ENCODE data around the gene HSDL1. TPM values are rescaled to one million over a fixed set of nuclear protein-coding genes. Genes with fewer than 3 reads are reported as not detected.

The HSDL1 gene
- polyA plus RNA-seq, 2 of the 4 experiments (the other 2 are of a cell fraction) = 17.9 to 24.9 TPM

GRCh38 chr16:84093879-84094270 lies 51.1 kb downstream of the HSDL1 start:
- TF ChIP-seq CHD2 (IDR thresholded peaks at IDR 0.05; ENCODE audit: low read length, partially characterized antibody) = no peak
- no peak for TF ChIP-seq ZSCAN20 (CRISPR knock-in tag; IDR thresholded peaks at IDR 0.05)
- no peak for TF ChIP-seq RFX5 (IDR thresholded peaks at IDR 0.05)
- TF ChIP-seq NPAS2 (CRISPR knock-in tag; IDR thresholded peaks at IDR 0.05; ENCODE audit: borderline replicate concordance) = no peak
- no peak for TF ChIP-seq MAZ (IDR thresholded peaks at IDR 0.05; ENCODE audit: borderline replicate concordance, low read depth, low read length)
- TF ChIP-seq, protein P1, sequence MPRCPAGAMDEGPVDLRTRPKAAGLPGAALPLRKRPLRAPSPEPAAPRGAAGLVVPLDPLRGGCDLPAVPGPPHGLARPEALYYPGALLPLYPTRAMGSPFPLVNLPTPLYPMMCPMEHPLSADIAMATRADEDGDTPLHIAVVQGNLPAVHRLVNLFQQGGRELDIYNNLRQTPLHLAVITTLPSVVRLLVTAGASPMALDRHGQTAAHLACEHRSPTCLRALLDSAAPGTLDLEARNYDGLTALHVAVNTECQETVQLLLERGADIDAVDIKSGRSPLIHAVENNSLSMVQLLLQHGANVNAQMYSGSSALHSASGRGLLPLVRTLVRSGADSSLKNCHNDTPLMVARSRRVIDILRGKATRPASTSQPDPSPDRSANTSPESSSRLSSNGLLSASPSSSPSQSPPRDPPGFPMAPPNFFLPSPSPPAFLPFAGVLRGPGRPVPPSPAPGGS (IDR thresholded peaks at IDR 0.05) = no peak
- TF ChIP-seq RARB (CRISPR knock-in tag; IDR thresholded peaks at IDR 0.05) = no peak
- TF ChIP-seq HOXB13 (CRISPR knock-in tag; IDR thresholded peaks at IDR 0.05; ENCODE audit: low read depth) = no peak
- TF ChIP-seq MAFK (IDR thresholded peaks at IDR 0.05; ENCODE audit: partially characterized antibody) = no peak
- TF ChIP-seq SREBF2 (IDR thresholded peaks at IDR 0.05) = no peak
- TF ChIP-seq, protein P2, sequence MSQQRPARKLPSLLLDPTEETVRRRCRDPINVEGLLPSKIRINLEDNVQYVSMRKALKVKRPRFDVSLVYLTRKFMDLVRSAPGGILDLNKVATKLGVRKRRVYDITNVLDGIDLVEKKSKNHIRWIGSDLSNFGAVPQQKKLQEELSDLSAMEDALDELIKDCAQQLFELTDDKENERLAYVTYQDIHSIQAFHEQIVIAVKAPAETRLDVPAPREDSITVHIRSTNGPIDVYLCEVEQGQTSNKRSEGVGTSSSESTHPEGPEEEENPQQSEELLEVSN (IDR thresholded peaks at IDR 0.05; ENCODE audit: borderline replicate concordance, low read depth) = no peak
- no peak for TF ChIP-seq RAD21 (conservative IDR thresholded peaks at IDR 0.05 in 1 of 2, IDR thresholded peaks at IDR 0.05 in 1 of 2)
- TF ChIP-seq ZC3H11A (IDR thresholded peaks at IDR 0.05) = no peak
- TF ChIP-seq EHF (CRISPR knock-in tag; IDR thresholded peaks at IDR 0.05) = no peak
- TF ChIP-seq RCOR1 (IDR thresholded peaks at IDR 0.05; ENCODE audit: low read depth, low read length) = no peak
- no peak for TF ChIP-seq ZFP36 (IDR thresholded peaks at IDR 0.05; ENCODE audit: borderline replicate concordance, partially characterized antibody)
- no peak for TF ChIP-seq SMC3 (IDR thresholded peaks at IDR 0.05)
- no peak overlapping the region for H3K4me2 ChIP-seq
- H3K4me1 ChIP-seq = peaks cover 19% of the 10 kb centered on the region
- H3K9me3 ChIP-seq = no peaks in the 10 kb centered on the region
- WGBS (ENCODE audit: missing lambda C conversion rate) = 96% methylated on average over 4 of the region's 4 CpGs
- FAIRE-seq = no peak
- POLR2A ChIA-PET = no interaction called here
- no peak overlapping the region for H3K4me3 ChIP-seq
- no peak for DNase-seq (ENCODE audit: low read depth in 1 of 2, low spot score in 1 of 2)
- CTCF ChIA-PET = interaction anchor here (1.2 kb wide), 1 partner anchor 9 kb away, joined by 6 read pairs; no protein-coding TSS in a partner anchor
- H3K27ac ChIP-seq = no peak overlapping the region
- ATAC-seq = no peak

GRCh38 chr16:84093120-84093878 lies 51.7 kb downstream of the HSDL1 start:
- H3K4me3 ChIP-seq = no peak overlapping the region
- peaks cover 19% of the 10 kb centered on the region for H3K4me1 ChIP-seq
- no peak for TF ChIP-seq NPAS2 (CRISPR knock-in tag; IDR thresholded peaks at IDR 0.05; ENCODE audit: borderline replicate concordance)
- TF ChIP-seq POLR2AphosphoS2 (conservative IDR thresholded peaks at IDR 0.05; ENCODE audit: low read length) = no peak
- TF ChIP-seq MAZ (IDR thresholded peaks at IDR 0.05; ENCODE audit: borderline replicate concordance, low read depth, low read length) = no peak
- no peak for TF ChIP-seq CBX2 (IDR thresholded peaks at IDR 0.05; ENCODE audit: borderline replicate concordance, low read depth)
- TF ChIP-seq ZC3H11A (IDR thresholded peaks at IDR 0.05) = no peak
- TF ChIP-seq, protein P3, sequence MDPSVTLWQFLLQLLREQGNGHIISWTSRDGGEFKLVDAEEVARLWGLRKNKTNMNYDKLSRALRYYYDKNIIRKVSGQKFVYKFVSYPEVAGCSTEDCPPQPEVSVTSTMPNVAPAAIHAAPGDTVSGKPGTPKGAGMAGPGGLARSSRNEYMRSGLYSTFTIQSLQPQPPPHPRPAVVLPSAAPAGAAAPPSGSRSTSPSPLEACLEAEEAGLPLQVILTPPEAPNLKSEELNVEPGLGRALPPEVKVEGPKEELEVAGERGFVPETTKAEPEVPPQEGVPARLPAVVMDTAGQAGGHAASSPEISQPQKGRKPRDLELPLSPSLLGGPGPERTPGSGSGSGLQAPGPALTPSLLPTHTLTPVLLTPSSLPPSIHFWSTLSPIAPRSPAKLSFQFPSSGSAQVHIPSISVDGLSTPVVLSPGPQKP (IDR thresholded peaks at IDR 0.05; ENCODE audit: low read depth, low read length) = no peak
- TF ChIP-seq, protein P2 (IDR thresholded peaks at IDR 0.05; ENCODE audit: borderline replicate concordance, low read depth) = no peak
- POLR2A ChIA-PET = no interaction called here
- CTCF ChIA-PET = interaction anchor here (1.0 to 1.2 kb wide), 2 partner anchors 8 to 11 kb away, joined by 4 to 6 read pairs; no protein-coding TSS in a partner anchor
- ATAC-seq = no peak
- no peak overlapping the region for H3K4me2 ChIP-seq
- WGBS (ENCODE audit: missing lambda C conversion rate) = 91% methylated on average over 16 of the region's 16 CpGs
- no peaks in the 10 kb centered on the region for H3K9me3 ChIP-seq
- FAIRE-seq = no peak
- H3K27ac ChIP-seq = no peak overlapping the region
- DNase-seq (ENCODE audit: low read depth in 1 of 2, low spot score in 1 of 2) = no peak
